ENCODE data around the gene CHN1.

CHN1 gene

GRCh38 chr2:174859563-174860169, 145.5 kb downstream of the CHN1 start:
- no peak for DNase-seq

GRCh38 chr2:174858745-174859144, 146.4 kb downstream of the CHN1 start:
- DNase-seq, result no peak

- no peak for DNase-seq
Observed at GRCh38 chr2:174856447-174856846, 148.7 kb downstream of the CHN1 start.

- no peak for DNase-seq
Observed at GRCh38 chr2:174846941-174847938, 157.9 kb downstream of the CHN1 start.

GRCh38 chr2:174846218-174846617, 159.0 kb downstream of the CHN1 start:
- DNase-seq, result no peak

GRCh38 chr2:174844295-174844708, 160.9 kb downstream of the CHN1 start:
- DNase-seq, result no peak

GRCh38 chr2:174842496-174842895, 162.7 kb downstream of the CHN1 start:
- DNase-seq, result no peak

- no peak for DNase-seq
Observed at GRCh38 chr2:174841936-174842335, 163.2 kb downstream of the CHN1 start.

GRCh38 chr2:174841350-174841749, 163.8 kb downstream of the CHN1 start:
- no peak for DNase-seq

- DNase-seq, result no peak
Observed at GRCh38 chr2:174840436-174840835, 164.7 kb downstream of the CHN1 start.

- DNase-seq, result no peak
Observed at GRCh38 chr2:174839662-174840061, 165.5 kb downstream of the CHN1 start.

GRCh38 chr2:174836995-174837390, 168.2 kb downstream of the CHN1 start:
- DNase-seq, result no peak

- DNase-seq, result no peak
Observed at GRCh38 chr2:174836377-174836994, 168.7 kb downstream of the CHN1 start.

- DNase-seq, result no peak
Observed at GRCh38 chr2:174835797-174836255, 169.4 kb downstream of the CHN1 start.

- no peak for DNase-seq
Observed at GRCh38 chr2:174833737-174834136, 171.4 kb downstream of the CHN1 start.

- DNase-seq, result no peak
Observed at GRCh38 chr2:174830561-174830960, 174.6 kb downstream of the CHN1 start.

- DNase-seq, result no peak
Observed at GRCh38 chr2:174829550-174829949, 175.6 kb downstream of the CHN1 start.

GRCh38 chr2:174827371-174828369, 177.5 kb downstream of the CHN1 start:
- no peak for DNase-seq

GRCh38 chr2:174826051-174826450, 179.1 kb downstream of the CHN1 start:
- no peak for DNase-seq

- no peak for DNase-seq
Observed at GRCh38 chr2:174824068-174824467, 181.1 kb downstream of the CHN1 start.

GRCh38 chr2:174821628-174822027, 183.6 kb downstream of the CHN1 start:
- no peak for DNase-seq

- DNase-seq, result no peak
Observed at GRCh38 chr2:174820361-174820760, 184.8 kb downstream of the CHN1 start.

Data from activated T-cell treated with anti-CD3 and anti-CD28 coated beads, Interleukin-2, amount 50 U/mL, for 1 hour (primary cell).